Stimulated activated CD8-positive, alpha-beta memory T cell treated with anti-CD3 and anti-CD28 coated beads, Interleukin-12 subunit alpha, Interleukin-12 subunit beta, amount 100 ng/mL, for 1 hour (primary cell): ENCODE measurements around the gene IVNS1ABP.
"Not testable (repeated sequence)": the region's sequence is repeated elsewhere in the genome, so short reads cannot be mapped to it uniquely, and the experiment has no call there.

Experiments
- DNase-seq: peaks from one replicate; pipeline ENCODE4 v3.0.0-alpha.2; 2020; ENCODE audit warnings: low read depth

The IVNS1ABP gene

GRCh38 chr1:185252404-185252803 lies 64.6 kb downstream of the IVNS1ABP start:
- DNase-seq, result not testable (repeated sequence)

DNA sequence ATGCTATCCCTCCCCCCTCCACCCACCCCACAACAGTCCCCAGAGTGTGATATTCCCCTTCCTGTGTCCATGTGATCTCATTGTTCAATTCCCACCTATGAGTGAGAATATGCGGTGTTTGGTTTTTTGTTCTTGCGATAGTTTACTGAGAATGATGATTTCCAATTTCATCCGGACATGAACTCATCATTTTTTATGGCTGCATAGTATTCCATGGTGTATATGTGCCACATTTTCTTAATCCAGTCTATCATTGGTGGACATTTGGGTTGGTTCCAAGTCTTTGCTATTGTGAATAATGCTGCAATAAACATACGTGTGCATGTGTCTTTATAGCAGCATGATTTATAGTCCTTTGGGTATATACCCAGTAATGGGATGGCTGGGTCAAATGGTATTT lies 65.1 kb downstream of the IVNS1ABP start:
- DNase-seq, result not testable (repeated sequence)

DNA sequence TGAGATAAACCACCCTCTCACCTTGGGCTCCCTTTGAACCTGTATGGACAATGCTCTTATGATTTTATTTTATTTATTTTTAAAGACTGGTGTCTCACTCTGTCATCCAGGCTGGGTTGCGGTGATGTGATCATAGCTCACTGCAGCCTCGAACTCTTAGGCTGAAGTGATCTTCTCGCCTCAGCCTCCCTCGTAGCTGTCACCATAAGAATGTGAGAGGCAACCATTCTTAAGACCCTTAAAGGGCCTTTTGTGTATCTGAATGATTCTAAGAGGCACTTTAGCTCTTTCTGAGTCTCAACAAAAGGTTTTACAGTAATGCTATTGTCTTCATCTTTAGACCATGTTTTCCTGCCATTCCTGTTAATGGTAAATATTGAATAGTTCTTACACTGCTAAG lies 67.0 kb downstream of the IVNS1ABP start:
- no peak for DNase-seq

GRCh38 chr1:185249563-185249962 lies 67.5 kb downstream of the IVNS1ABP start:
- DNase-seq, result no peak
